MM.1S (cell line): ENCODE measurements around the gene GSTM5.
"Not testable (repeated sequence)": the region's sequence is repeated elsewhere in the genome, so short reads cannot be mapped to it uniquely, and the experiment has no call there.

Experiments
- CTCF ChIP-seq: fragments of 300-600 bp; sonication (generic); IDR thresholded peaks from 2 replicates; pipeline ENCODE4 v1.5.1; 2016; ENCODE audit warnings: antibody characterized with exemption, low read length, mixed read lengths
- EZH2 ChIP-seq: fragments of 300-600 bp; sonication (generic); optimal IDR thresholded peaks from 2 replicates; pipeline ENCODE3; 2017; ENCODE audit warnings: low read depth, mild to moderate bottlenecking, antibody characterized with exemption, low read length, mixed read lengths
- EZH2phosphoT487 ChIP-seq: fragments of 300-600 bp; sonication (generic); IDR thresholded peaks from 2 replicates; pipeline ENCODE4 v1.6.1; 2018; ENCODE audit warnings: antibody characterized with exemption, low read length

GRCh38 chr1:109669949-109670302 is 42.1 kb upstream of the GSTM5 start:
- TF ChIP-seq CTCF, EZH2phosphoT487, EZH2: not testable (repeated sequence)
